ENCODE data around the gene SLC24A3. TPM values are rescaled to one million over a fixed set of nuclear protein-coding genes. Genes with fewer than 3 reads are reported as not detected.

The SLC24A3 gene
- total RNA-seq, 1 donor from 2014 or later: 0.08 TPM

GRCh38 chr20:19466206-19466928, 253.9 kb downstream of the SLC24A3 start:
- Histone ChIP-seq H3K27me3 (ENCODE audit: control insufficient read depth, insufficient read depth, low read length) (no peaks in the 10 kb centered on the region), H3K4me3 (ENCODE audit: low read depth, low read length) (no peak overlapping the region), H3K36me3 (ENCODE audit: control insufficient read depth, insufficient read depth, low read length) (no peaks in the 10 kb centered on the region)
- TF ChIP-seq, protein P1, sequence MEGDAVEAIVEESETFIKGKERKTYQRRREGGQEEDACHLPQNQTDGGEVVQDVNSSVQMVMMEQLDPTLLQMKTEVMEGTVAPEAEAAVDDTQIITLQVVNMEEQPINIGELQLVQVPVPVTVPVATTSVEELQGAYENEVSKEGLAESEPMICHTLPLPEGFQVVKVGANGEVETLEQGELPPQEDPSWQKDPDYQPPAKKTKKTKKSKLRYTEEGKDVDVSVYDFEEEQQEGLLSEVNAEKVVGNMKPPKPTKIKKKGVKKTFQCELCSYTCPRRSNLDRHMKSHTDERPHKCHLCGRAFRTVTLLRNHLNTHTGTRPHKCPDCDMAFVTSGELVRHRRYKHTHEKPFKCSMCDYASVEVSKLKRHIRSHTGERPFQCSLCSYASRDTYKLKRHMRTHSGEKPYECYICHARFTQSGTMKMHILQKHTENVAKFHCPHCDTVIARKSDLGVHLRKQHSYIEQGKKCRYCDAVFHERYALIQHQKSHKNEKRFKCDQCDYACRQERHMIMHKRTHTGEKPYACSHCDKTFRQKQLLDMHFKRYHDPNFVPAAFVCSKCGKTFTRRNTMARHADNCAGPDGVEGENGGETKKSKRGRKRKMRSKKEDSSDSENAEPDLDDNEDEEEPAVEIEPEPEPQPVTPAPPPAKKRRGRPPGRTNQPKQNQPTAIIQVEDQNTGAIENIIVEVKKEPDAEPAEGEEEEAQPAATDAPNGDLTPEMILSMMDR (IDR thresholded peaks at IDR 0.05; ENCODE audit: insufficient read depth, low read length, poor library complexity, severe bottlenecking): no peak
- no peak for DNase-seq (ENCODE audit: low read depth)

- Histone ChIP-seq H3K4me3 (ENCODE audit: low read depth, low read length) (no peak overlapping the region), H3K27me3 (ENCODE audit: control insufficient read depth, insufficient read depth, low read length) (no peaks in the 10 kb centered on the region), H3K36me3 (ENCODE audit: control insufficient read depth, insufficient read depth, low read length) (no peaks in the 10 kb centered on the region)
- DNase-seq (ENCODE audit: low read depth): no peak
- TF ChIP-seq, protein P1 (IDR thresholded peaks at IDR 0.05; ENCODE audit: insufficient read depth, low read length, poor library complexity, severe bottlenecking): no peak
These were observed 260.9 kb downstream of the SLC24A3 start for GRCh38 chr20:19473216-19473921.

GRCh38 chr20:19473922-19474286, 261.5 kb downstream of the SLC24A3 start:
- no peaks in the 10 kb centered on the region for H3K27me3 ChIP-seq (ENCODE audit: control insufficient read depth, insufficient read depth, low read length)
- no peak for DNase-seq (ENCODE audit: low read depth)
- no peaks in the 10 kb centered on the region for H3K36me3 ChIP-seq (ENCODE audit: control insufficient read depth, insufficient read depth, low read length)
- TF ChIP-seq, protein P1 (IDR thresholded peaks at IDR 0.05; ENCODE audit: insufficient read depth, low read length, poor library complexity, severe bottlenecking): no peak
- H3K4me3 ChIP-seq (ENCODE audit: low read depth, low read length): no peak overlapping the region

DNA sequence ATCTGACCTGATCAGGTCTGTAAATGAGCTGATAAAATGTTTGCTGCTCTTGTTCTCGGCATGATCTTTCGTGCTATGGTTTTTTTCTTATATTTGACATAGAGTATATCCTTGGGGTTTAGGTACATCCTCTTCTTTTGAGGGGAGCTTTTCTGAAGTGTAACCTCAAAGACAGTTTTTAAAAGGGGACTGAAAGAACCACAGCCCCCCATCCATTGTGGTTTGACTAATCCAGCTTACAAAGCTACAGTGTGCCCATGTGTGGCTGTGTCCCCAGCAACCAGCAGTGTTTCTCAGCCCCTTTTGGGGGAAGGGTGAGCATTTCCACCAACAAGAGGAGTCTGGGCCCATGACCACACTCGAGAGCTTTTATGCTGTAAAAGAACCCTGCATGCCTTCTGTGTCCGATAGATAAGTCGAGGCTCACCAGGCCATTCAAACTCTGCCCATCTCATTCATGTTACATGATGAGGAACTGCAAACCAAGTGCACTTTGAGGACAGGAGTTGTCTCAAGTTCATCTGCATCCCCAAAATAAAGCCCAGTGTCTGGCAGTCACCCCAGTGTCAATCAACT, 266.0 kb downstream of the SLC24A3 start:
- H3K27me3 ChIP-seq (ENCODE audit: control insufficient read depth, insufficient read depth, low read length): no peaks in the 10 kb centered on the region
- H3K4me3 ChIP-seq (ENCODE audit: low read depth, low read length): no peak overlapping the region
- no peaks in the 10 kb centered on the region for H3K36me3 ChIP-seq (ENCODE audit: control insufficient read depth, insufficient read depth, low read length)
- TF ChIP-seq, protein P1 (IDR thresholded peaks at IDR 0.05; ENCODE audit: insufficient read depth, low read length, poor library complexity, severe bottlenecking): no peak
- DNase-seq (ENCODE audit: low read depth): no peak

DNA sequence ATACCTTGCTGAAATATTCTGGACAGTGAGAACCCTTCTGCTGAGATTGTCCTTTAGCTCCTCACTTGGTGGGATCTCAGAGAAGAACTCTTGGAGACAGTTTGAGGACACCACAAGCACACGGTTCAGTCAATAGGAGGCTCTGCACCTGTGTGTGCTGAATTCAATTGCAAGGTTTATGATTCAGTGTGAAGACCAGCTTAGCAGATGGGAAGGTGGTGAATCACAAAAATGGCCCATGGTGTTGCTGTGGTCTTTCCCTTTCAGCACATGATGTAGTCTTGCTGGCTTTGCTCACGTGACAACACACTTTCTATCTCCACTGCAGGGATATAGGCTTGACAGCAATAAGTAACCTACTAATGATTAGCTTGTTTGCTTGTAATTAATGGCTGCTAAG, 270.3 kb downstream of the SLC24A3 start:
- H3K36me3 ChIP-seq (ENCODE audit: control insufficient read depth, insufficient read depth, low read length): no peaks in the 10 kb centered on the region
- H3K4me3 ChIP-seq (ENCODE audit: low read depth, low read length): no peak overlapping the region
- no peaks in the 10 kb centered on the region for H3K27me3 ChIP-seq (ENCODE audit: control insufficient read depth, insufficient read depth, low read length)
- DNase-seq (ENCODE audit: low read depth): no peak
- TF ChIP-seq, protein P1 (IDR thresholded peaks at IDR 0.05; ENCODE audit: insufficient read depth, low read length, poor library complexity, severe bottlenecking): no peak
